GM19328 (cell line): ENCODE data around the gene FARP1.
"Not testable (repeated sequence)": the region's sequence is repeated elsewhere in the genome, so short reads cannot be mapped to it uniquely, and the experiment has no call there.

Source experiments
- ATAC-seq: cut with Tn5 transposase; IDR thresholded peaks from one replicate; pipeline ENCODE4 v1.9.1; 2021; ENCODE audit warnings: mild to moderate bottlenecking, moderate library complexity; ENCODE audit not compliant: unreplicated experiment

The FARP1 gene

GRCh38 chr13:98350746-98351330 lies 207.9 kb downstream of the FARP1 start:
- no peak for ATAC-seq

GRCh38 chr13:98351636-98352035 lies 208.7 kb downstream of the FARP1 start:
- ATAC-seq = no peak

- no peak for ATAC-seq
Observed at GRCh38 chr13:98352226-98352625, 209.3 kb downstream of the FARP1 start.

GRCh38 chr13:98353750-98354149 lies 210.9 kb downstream of the FARP1 start:
- no peak for ATAC-seq

- no peak for ATAC-seq
Observed at GRCh38 chr13:98358937-98359336, 216.0 kb downstream of the FARP1 start.

GRCh38 chr13:98360545-98360944 lies 217.7 kb downstream of the FARP1 start:
- ATAC-seq = no peak

GRCh38 chr13:98363326-98363725 lies 220.4 kb downstream of the FARP1 start:
- ATAC-seq = no peak

- no peak for ATAC-seq
Observed at GRCh38 chr13:98364179-98364578, 221.3 kb downstream of the FARP1 start.

- ATAC-seq = no peak
Observed at GRCh38 chr13:98364647-98365046, 221.8 kb downstream of the FARP1 start.

- ATAC-seq = no peak
Observed at GRCh38 chr13:98365302-98365701, 222.4 kb downstream of the FARP1 start.

- ATAC-seq = no peak
Observed at GRCh38 chr13:98366010-98366409, 223.1 kb downstream of the FARP1 start.

- no peak for ATAC-seq
Observed at GRCh38 chr13:98366443-98366842, 223.5 kb downstream of the FARP1 start.

GRCh38 chr13:98366959-98367358 lies 224.1 kb downstream of the FARP1 start:
- no peak for ATAC-seq

- no peak for ATAC-seq
Observed at GRCh38 chr13:98368019-98368418, 225.1 kb downstream of the FARP1 start.

- ATAC-seq = not testable (repeated sequence)
Observed at GRCh38 chr13:98369520-98369919, 226.6 kb downstream of the FARP1 start.

- no peak for ATAC-seq
Observed at GRCh38 chr13:98370261-98370660, 227.4 kb downstream of the FARP1 start.

- ATAC-seq = no peak
Observed at GRCh38 chr13:98370806-98371515, 228.1 kb downstream of the FARP1 start.

GRCh38 chr13:98371516-98372023 lies 228.7 kb downstream of the FARP1 start:
- ATAC-seq = no peak

- no peak for ATAC-seq
Observed at GRCh38 chr13:98372876-98373275, 230.0 kb downstream of the FARP1 start.

GRCh38 chr13:98374750-98375149 lies 231.9 kb downstream of the FARP1 start:
- ATAC-seq = no peak

GRCh38 chr13:98377635-98378378 lies 234.9 kb downstream of the FARP1 start:
- ATAC-seq = no peak

GRCh38 chr13:98384739-98385138 lies 241.8 kb downstream of the FARP1 start:
- no peak for ATAC-seq
